GF-D8 (cell line): Measurements from ENCODE around the gene SLC19A2.
"Not testable (repeated sequence)": the region's sequence is repeated elsewhere in the genome, so short reads cannot be mapped to it uniquely, and the experiment has no call there.

ENCODE experiments used
- DNase-seq: peaks from one replicate; lab custom pipeline; 2025; lab: John Stamatoyannopoulos, UW

Gene SLC19A2

GRCh38 chr1:169485431-169486280 lies at the start of gene SLC19A2:
SLC19A2 (minus strand) TSS chr1:169485944; CDS start chr1:169485766, 178 bp downstream.
- peak; percentile 98 for DNase-seq

- no peak for DNase-seq
Measured at GRCh38 chr1:169534653-169535052, 48.9 kb upstream of the SLC19A2 start.

- not testable (repeated sequence) for DNase-seq
Measured at GRCh38 chr1:169533528-169534190, 47.9 kb upstream of the SLC19A2 start.

GRCh38 chr1:169530448-169530847 lies 44.7 kb upstream of the SLC19A2 start:
- DNase-seq, result no peak

DNA sequence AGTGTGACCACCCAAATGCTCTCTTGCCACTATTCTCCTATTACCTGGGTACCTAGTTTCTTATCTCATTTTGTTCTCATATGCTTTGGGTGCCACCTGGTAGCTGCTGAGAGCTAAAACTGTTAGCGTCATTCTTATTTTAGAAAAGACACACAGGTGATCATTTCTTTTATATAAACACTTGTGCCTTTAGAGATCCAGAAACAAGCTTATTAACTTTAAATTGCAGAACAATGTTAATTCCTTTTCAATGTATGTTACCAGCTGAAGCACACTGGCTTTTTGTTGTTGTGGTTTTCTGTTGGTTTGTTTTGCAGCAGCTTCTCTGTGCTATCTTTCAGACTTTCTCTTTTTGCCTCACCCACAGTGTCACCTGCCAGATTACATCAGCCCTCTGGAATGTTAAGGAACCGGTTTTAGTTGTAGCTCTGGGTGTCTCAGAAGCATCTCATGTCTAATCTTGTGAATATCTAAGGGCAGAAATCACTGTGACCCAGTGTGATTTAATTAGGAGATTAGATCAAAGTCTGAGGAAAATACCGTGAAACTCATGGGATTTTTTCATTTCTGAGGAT lies 43.4 kb upstream of the SLC19A2 start:
- DNase-seq, result no peak

DNA sequence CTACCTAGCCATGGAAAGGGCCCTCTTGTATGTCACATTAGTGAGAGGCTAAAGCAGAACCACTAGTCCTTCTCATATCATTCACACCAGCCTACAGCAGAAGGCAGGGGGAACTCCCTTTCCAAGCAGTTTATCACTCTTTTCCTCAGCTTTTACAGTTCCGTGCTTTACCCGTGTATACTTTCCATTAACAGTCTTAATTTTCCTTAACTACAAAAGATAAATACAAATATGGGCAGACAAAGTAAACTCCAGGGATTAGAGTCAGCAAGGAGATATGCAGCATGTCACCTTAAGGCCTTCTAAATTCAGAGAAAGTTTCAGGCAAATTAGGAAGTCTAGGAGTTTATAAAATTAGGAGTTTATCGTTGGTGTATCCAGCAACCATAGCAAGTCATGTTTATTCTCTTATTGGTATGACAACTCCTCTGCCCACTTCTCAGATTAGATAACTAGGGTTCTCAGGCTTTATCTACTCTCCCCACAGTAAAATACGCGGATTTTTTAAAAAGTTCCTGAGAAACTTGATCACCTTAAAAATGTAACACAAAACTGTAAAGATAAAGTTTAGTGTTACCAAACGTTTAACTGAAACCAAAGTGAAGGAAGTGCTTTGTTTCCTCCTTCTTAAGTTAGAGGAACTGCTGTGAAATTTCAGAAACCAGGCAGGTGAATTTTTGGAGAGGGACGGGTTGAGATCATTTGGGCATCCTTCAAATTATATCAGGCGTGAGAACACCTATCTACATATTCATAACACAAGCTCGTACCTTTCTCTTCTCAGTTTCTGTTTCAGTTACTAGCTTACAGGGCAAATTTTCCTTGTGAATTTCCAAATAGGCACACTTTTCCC lies 42.7 kb upstream of the SLC19A2 start:
- DNase-seq, result no peak

- DNase-seq, result no peak
Measured at GRCh38 chr1:169527451-169528214, 41.9 kb upstream of the SLC19A2 start.

DNA sequence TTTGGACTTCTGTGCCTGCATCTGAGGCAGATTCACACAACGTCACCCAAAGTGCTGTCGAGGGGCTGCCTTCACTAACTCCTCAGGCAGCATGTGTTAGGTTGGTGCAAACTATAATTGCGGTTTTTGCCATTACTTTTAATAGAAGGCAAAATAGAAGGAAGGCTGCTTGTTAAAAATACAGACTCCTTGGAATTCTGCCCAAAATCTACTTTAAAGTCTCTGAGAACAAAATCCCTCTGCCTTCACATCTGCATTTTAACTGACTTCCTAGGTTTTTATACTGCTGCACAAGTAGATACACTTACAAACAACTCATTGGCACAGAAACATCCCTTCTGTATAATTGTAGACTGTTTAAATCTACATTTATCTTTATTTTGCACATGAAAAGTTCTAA lies 41.3 kb upstream of the SLC19A2 start:
- DNase-seq, result no peak

DNA sequence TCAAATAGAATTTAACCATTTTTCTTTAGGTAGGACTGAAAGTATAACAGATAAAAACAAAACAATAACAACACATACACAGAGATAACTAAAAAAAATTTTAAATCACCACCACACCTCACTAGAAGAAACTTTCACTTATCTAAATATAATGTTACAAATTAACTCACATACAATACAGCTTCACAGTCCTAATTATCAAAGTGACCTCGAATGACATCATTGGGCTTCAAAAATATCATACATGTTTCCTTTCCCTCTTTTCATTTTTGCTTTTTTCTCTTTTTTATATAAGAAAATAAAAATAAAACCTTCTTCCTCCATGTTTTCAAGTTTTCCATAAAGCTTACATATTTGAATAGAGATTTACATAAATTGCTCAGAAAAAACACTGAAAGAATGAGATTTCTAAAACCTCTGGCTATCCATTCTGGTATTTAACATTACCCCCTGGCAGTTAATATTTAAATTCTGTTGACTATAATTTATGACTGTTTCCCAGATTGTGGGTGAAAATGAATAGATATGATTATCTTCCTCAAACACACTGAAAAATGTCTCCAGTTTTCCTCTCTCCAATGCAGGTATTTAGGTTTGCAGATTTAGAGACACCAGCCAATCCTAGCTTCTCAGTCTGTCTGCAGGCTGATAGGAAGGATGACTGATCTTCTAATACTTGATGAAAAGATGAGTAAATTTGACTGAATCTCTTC lies 40.5 kb upstream of the SLC19A2 start:
- DNase-seq, result no peak

- DNase-seq, result no peak
Measured at GRCh38 chr1:169525391-169525790, 39.6 kb upstream of the SLC19A2 start.

DNA sequence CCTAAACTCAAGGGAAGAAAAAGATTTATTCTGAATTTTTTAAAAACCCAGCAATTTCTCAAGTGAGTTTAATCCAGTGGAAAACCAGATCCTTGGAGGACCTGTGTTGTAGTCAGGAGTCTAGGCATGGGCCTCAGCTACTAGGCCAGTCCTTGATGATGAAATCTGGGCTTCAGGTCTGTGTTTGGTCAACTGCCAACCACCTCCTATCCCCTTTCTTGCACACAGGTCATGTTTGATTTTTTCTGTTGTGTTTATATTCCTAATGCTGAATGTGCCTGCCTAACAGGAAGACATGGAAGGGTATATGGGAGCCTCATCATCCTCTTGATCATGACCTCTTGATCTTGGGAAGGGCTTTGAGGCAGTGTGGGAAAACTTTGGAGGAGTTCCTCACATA lies 38.2 kb upstream of the SLC19A2 start:
- DNase-seq, result no peak

DNA sequence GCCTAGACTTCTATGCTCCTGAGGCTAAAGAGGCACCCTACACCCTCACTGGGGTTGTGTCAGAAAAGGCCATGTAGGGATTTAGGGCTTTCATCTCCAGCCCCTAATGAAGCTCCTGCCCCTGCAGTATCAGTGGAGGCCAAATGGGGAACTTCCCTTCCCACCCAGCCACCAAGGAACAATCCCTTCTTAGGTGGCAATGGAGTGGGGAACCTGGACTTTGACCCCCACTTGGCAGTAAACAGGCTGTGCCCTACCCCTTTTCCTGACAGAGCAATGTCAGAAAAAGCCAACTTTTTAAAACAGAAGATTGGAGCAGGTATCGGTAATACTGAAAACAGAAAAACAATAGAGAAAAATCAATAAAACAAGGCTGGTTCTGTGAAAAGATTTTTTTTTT lies 35.5 kb upstream of the SLC19A2 start:
- no peak for DNase-seq

- DNase-seq, result no peak
Measured at GRCh38 chr1:169517558-169518186, 31.9 kb upstream of the SLC19A2 start.

DNA sequence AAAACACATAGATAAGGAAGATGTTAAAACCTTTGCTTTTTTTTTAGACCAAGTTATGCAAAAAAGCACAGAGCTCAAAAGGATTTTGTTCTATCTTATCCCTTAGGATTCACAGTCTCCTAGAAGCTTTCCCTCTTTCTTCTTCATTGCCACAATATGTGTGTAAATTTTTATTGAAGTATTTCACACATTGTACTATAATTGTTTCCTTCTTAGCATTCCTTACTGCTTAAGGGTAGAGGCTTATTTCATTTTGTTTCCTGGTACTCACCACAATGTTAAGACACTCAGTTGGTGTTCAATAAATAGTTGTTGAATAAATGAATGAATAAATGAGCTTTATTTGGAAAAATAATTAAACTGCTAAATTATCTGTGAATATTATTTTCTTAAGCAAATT lies 29.9 kb upstream of the SLC19A2 start:
- no peak for DNase-seq

DNA sequence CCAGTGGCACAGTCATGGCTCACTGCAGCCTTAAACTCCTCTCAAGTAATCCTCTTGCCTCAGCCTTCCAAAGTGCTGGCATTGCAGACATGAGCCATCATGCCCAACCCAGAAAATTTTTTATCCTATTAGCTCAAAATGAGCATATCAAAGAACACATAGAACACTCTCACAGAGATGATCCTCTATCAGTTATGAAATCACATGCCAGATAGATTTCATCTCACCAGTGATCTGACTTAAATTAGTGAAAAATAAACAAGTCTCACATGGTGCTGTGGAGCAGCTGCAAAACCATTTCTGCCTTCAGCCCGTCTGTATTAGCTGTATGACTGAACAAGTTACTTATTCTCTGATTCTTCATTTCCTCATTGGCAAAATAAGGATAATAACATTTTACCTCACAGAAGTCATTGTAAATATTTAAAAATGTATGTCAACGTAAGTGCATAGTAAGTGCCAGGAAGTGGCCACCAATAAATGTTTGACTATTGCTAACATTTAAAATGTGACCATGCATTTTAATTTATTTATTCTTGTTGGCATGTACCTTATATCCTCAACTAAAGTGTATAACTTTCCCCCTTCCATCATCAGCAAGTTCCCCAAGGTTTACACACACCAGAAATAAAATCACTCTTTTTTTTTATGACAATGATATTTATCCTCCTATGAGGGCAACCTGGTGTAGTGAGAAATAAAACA lies 29.0 kb upstream of the SLC19A2 start:
- no peak for DNase-seq

DNA sequence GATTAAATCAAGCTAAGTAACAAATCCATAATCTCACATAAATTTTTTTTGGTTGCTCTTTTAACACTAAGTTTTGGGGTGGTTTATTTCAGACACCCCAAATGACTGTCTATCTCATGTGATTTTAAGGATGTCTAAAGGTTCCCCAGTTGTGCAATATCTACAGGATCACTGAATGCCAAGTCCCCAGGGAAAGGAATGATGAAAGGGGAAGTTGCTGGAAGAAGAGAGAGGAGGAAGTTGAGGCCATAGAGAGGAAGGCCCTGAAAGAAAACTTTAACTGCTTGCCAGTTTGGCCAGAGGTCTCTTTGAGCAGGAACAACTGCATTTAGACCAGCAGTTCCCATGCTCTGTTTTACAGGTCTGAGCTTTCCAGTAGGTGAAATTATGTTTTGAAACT lies 27.5 kb upstream of the SLC19A2 start:
- DNase-seq, result peak; percentile 71

GRCh38 chr1:169511316-169512005 lies 25.7 kb upstream of the SLC19A2 start:
- DNase-seq, result no peak

- no peak for DNase-seq
Measured at GRCh38 chr1:169510060-169510459, 24.3 kb upstream of the SLC19A2 start.

DNA sequence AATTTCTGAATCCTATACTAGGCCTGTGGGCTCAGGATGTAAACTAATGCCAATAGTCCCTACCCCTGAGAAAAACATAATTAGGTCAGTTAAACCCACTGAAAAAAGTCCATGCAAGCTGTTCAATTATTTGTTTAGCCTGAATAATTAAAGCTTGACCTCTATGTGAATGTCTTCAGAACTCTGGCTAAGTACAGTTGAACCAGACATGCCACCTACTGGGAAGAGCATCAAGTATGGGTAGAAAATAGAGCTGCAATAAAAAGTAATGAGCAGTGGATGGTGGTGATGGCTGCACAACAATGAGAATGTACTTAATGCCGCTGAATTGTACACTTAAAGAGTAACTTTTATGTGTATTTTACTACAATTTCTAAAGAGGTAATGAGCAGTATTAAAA lies 23.6 kb upstream of the SLC19A2 start:
- no peak for DNase-seq
